Endodermal cell (in vitro differentiated cells): ENCODE data around the gene GBGT1. TPM values are rescaled to one million over a fixed set of nuclear protein-coding genes. Genes with fewer than 3 reads are reported as not detected.

Experiments used
- DNase-seq: peaks from one replicate; pipeline ENCODE4 v3.0.0-alpha.2; 2017
- H3K27ac ChIP-seq: 2 replicates; pipeline ENCODE4 v1.5.1; 2013; ENCODE audit warnings: mild to moderate bottlenecking, low read depth, low read length, moderate library complexity
- H3K27me3 ChIP-seq: 2 replicates; pipeline ENCODE4 v1.6.1; 2013; ENCODE audit warnings: mild to moderate bottlenecking, low read length, moderate library complexity; ENCODE audit not compliant: insufficient read depth, control insufficient read depth, poor library complexity, severe bottlenecking
- H3K36me3 ChIP-seq: 2 replicates; pipeline ENCODE4 v1.7.0; 2013; ENCODE audit warnings: mild to moderate bottlenecking, low read length, moderate library complexity; ENCODE audit not compliant: control insufficient read depth, insufficient read depth
- H3K4me1 ChIP-seq: one replicate; pipeline ENCODE4 v1.7.0; 2013; ENCODE audit warnings: low read length; ENCODE audit not compliant: control insufficient read depth, insufficient read depth
- H3K4me3 ChIP-seq: 2 replicates; pipeline ENCODE4 v1.5.1; 2013; ENCODE audit warnings: mild to moderate bottlenecking, low read length, moderate library complexity
- H3K9ac ChIP-seq: 2 replicates; pipeline ENCODE4 v1.6.1; 2013; ENCODE audit warnings: mild to moderate bottlenecking, low read length, moderate library complexity; ENCODE audit not compliant: poor library complexity, severe bottlenecking; ENCODE audit errors: extremely low read depth
- H3K9me3 ChIP-seq: 2 replicates; pipeline ENCODE4 v1.6.1; 2013; ENCODE audit warnings: mild to moderate bottlenecking, low read length, moderate library complexity; ENCODE audit not compliant: control insufficient read depth
- H3K27ac Mint-ChIP-seq: 2 replicates; pipeline ENCODE4 v1.8.0; 2020; ENCODE audit warnings: mixed read lengths
- H3K27me3 Mint-ChIP-seq: 2 replicates; pipeline ENCODE4 v1.8.0; 2021; ENCODE audit warnings: mild to moderate bottlenecking, mixed read lengths; ENCODE audit not compliant: insufficient read depth
- H3K36me3 Mint-ChIP-seq: 2 replicates; pipeline ENCODE4 v1.8.0; 2020; ENCODE audit warnings: low read depth, mixed read lengths
- H3K4me1 Mint-ChIP-seq: 2 replicates; pipeline ENCODE4 v1.8.0; 2020; ENCODE audit warnings: mixed read lengths
- H3K4me3 Mint-ChIP-seq: 2 replicates; pipeline ENCODE4 v1.8.0; 2020; ENCODE audit warnings: mild to moderate bottlenecking, moderate library complexity, mixed read lengths
- H3K9me3 Mint-ChIP-seq: 2 replicates; pipeline ENCODE4 v1.8.0; 2020; ENCODE audit warnings: mild to moderate bottlenecking, mixed read lengths
- WGBS, 2 experiments: methylation state at CpG; one replicate each; pipeline versions ENCODE4 v1.1.5 to v1.1.7; 2013; ENCODE audit warnings: missing lambda C conversion rate in 2 of 2, mixed read lengths in 1 of 2; ENCODE audit not compliant: insufficient coverage in 1 of 2, insufficient read length in 1 of 2; 5-methylcytosine and 5-hydroxymethylcytosine counted together
- total RNA-seq, 2 donors: library from RNA; stranded (reverse); fragmentation: NEBNext Ultra II Directional in 1 of 2; extraction: Animal tissue kit (Norgen Biotek cat#: 25700) in 1 of 2; gene quantifications; 2 replicates in 1 of 2; 3 replicates in 1 of 2; pipeline ENCODE4 v1.2.1, GENCODE V29; 2021
- TF ChIP-seq, protein P1 (sequence below): fragments of 200-600 bp; sonication (generic); conservative IDR thresholded peaks from 2 replicates; pipeline ENCODE4 v1.5.0; 2021; ENCODE audit warnings: antibody characterized with exemption, mild to moderate bottlenecking

The GBGT1 gene
- total RNA-seq, 2 donors from 2014 or later, result 28.2 to 29.1 TPM

DNA sequence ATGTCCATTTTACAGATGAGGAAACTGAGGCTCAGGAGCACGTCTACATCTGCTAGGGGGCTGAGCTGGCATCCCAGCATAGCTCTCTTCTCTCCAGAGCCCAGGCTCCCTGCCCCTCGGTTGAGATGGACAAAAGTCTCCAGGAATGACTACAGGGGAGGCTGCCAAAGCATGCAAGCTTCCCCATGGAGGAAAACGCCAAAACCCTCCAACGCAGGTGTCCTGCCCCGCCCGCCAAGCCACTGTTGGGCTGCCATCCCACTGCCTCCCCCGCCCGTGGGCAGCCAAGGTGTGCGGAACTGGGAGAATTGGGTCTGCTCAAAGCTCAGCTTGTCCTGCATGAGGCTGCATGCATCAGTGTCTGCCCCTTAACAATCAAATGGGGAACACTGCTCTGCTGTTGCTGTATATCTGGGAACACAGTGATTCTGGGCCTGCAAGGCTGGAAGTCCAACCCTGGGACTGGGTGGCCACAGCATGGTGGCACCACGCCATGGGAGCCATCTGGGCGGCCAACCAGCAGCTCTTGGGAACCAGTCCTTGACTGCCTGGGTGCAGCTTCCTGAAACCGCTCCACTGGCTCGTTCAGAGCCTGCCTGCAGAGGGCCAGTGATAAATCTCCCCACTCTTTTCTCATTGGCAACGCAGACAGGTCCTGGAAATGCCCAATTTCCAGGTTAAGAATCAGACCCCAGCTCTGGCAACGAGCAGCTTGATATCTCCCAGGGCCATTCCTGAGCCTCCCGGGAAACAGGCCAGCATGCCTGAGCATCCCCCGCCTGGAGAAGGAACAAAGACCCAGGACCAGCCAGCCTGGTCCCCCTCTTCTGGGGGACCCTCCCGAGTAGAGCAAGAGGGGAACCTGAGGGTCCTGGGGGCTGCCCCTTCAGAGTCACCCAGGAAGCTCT lies 46.2 kb downstream of the GBGT1 start:
- TF ChIP-seq, protein P1, sequence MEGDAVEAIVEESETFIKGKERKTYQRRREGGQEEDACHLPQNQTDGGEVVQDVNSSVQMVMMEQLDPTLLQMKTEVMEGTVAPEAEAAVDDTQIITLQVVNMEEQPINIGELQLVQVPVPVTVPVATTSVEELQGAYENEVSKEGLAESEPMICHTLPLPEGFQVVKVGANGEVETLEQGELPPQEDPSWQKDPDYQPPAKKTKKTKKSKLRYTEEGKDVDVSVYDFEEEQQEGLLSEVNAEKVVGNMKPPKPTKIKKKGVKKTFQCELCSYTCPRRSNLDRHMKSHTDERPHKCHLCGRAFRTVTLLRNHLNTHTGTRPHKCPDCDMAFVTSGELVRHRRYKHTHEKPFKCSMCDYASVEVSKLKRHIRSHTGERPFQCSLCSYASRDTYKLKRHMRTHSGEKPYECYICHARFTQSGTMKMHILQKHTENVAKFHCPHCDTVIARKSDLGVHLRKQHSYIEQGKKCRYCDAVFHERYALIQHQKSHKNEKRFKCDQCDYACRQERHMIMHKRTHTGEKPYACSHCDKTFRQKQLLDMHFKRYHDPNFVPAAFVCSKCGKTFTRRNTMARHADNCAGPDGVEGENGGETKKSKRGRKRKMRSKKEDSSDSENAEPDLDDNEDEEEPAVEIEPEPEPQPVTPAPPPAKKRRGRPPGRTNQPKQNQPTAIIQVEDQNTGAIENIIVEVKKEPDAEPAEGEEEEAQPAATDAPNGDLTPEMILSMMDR, result no peak
- no peak overlapping the region for H3K27ac ChIP-seq
- Mint-ChIP-seq H3K4me3 (no peak overlapping the region), H3K9me3 (no peaks in the 10 kb centered on the region), H3K27me3 (peaks cover 26% of the 10 kb centered on the region), H3K36me3 (peaks cover 3% of the 10 kb centered on the region), H3K4me1 (peaks cover 10% of the 10 kb centered on the region), H3K27ac (no peak overlapping the region)
- no peaks in the 10 kb centered on the region for H3K9me3 ChIP-seq
- H3K27me3 ChIP-seq, result no peaks in the 10 kb centered on the region
- no peak overlapping the region for H3K4me3 ChIP-seq
- no peaks in the 10 kb centered on the region for H3K36me3 ChIP-seq
- H3K9ac ChIP-seq, result no peak overlapping the region
- no peak for DNase-seq
- WGBS, 2 experiments, result 90 to 96% methylated on average over 11 to 18 of the region's 18 CpGs
- peaks cover 9% of the 10 kb centered on the region for H3K4me1 ChIP-seq

DNA sequence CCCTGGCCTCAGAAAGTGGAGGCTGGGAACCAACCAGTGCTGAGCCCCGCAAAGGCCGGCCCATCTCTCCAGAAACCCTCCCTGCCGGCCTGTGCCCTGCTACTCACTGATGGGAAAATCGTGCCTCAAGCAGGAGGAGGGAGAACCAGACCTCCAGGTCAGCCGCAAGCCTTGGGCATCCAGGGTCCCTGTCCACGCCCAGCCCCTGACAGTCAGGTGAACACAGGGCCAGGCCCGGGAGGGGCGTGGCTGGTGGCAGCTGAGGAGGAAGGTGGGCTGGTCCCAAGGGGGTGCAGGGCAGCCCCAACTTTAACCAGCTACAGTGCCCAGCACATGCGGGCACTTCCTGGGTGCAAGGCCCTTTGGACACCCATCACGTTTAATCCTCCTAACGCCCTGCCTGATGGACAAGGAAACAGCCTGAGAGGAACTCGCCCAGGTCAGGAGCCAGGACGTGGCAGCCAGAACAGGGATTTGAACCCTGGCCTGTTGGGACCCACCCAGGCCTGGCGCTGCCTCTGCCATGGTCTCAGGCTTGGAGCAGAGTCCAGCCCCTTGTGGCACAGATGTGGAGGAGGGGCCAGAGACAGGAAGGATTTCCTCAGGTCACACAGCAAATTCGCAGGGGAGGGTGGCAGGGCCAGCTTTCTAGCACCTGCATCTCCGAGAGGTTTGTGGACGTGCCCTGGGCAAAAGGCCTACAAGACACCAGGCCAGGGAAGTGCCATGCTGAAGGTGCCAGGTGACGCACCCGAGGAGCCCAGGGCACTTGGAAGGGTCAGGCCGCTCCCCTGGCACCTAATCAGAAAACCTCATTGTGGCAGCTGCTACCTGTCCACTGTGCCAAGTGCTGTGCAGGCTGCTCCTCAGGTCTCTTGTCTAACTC lies 47.1 kb downstream of the GBGT1 start:
- Mint-ChIP-seq H3K36me3 (peaks cover 3% of the 10 kb centered on the region), H3K27me3 (peaks cover 22% of the 10 kb centered on the region), H3K4me1 (peaks cover 10% of the 10 kb centered on the region), H3K9me3 (no peaks in the 10 kb centered on the region), H3K27ac (no peak overlapping the region), H3K4me3 (no peak overlapping the region)
- H3K4me1 ChIP-seq, result peaks cover 9% of the 10 kb centered on the region
- TF ChIP-seq, protein P1, result no peak
- WGBS, 2 experiments, result 91 to 93% methylated on average over 15 to 20 of the region's 20 CpGs
- H3K9me3 ChIP-seq, result no peaks in the 10 kb centered on the region
- DNase-seq, result no peak
- H3K4me3 ChIP-seq, result no peak overlapping the region
- no peaks in the 10 kb centered on the region for H3K36me3 ChIP-seq
- no peak overlapping the region for H3K9ac ChIP-seq
- no peak overlapping the region for H3K27ac ChIP-seq
- no peaks in the 10 kb centered on the region for H3K27me3 ChIP-seq

DNA sequence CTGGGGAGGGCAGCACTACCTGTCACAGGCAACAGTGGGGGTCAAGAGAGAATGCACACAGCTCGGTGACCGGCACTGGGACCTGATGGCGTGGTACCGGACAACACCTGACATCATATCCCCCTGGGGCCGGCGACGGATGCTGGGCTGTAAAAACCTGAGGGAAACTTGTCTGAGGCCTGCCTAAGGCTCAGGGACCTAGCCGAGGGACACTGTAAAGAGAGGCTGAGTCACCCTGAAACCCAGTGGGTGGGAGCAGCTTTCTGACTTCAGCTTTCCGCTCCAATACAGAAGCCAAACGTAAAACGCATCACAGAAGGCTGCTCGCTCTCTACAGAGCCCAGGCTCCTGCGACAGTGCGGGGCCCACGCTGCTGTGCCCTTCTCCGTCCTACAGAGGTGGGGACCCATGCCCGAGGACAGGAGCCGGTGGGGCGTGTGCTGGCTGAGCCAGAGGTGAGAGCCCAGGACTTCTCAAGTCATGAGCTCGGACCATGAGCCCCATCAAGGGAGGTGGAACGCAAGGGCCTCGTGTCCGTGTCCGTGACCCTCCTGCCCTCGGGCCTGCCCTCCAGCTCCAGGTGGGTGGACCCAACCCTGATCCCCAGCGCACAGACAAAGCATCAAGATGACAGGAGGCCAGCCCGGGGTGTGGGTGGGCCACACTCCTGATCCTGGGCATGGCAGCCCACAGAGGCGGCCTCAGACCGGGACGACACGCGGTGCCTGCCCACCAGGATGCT lies 47.9 kb downstream of the GBGT1 start:
- TF ChIP-seq, protein P1, result no peak
- Histone ChIP-seq H3K4me3 (no peak overlapping the region), H3K27me3 (no peaks in the 10 kb centered on the region), H3K9me3 (no peaks in the 10 kb centered on the region), H3K4me1 (peaks cover 9% of the 10 kb centered on the region), H3K27ac (peak overlapping the region; percentile 38), H3K36me3 (no peaks in the 10 kb centered on the region), H3K9ac (no peak overlapping the region)
- Mint-ChIP-seq H3K9me3 (no peaks in the 10 kb centered on the region), H3K4me1 (peaks cover 10% of the 10 kb centered on the region), H3K4me3 (no peak overlapping the region), H3K36me3 (peaks cover 3% of the 10 kb centered on the region), H3K27me3 (peaks cover 21% of the 10 kb centered on the region), H3K27ac (no peak overlapping the region)
- DNase-seq, result no peak
- WGBS, 2 experiments, result 92% methylated on average over 20 to 32 of the region's 32 CpGs
